ENCODE results near the gene CEACAM5. TPM values are rescaled to one million over a fixed set of nuclear protein-coding genes. Genes with fewer than 3 reads are reported as not detected.

Gene CEACAM5
- total and polyA plus RNA-seq, 4 donors = 0.02 TPM; not detected in 3

DNA sequence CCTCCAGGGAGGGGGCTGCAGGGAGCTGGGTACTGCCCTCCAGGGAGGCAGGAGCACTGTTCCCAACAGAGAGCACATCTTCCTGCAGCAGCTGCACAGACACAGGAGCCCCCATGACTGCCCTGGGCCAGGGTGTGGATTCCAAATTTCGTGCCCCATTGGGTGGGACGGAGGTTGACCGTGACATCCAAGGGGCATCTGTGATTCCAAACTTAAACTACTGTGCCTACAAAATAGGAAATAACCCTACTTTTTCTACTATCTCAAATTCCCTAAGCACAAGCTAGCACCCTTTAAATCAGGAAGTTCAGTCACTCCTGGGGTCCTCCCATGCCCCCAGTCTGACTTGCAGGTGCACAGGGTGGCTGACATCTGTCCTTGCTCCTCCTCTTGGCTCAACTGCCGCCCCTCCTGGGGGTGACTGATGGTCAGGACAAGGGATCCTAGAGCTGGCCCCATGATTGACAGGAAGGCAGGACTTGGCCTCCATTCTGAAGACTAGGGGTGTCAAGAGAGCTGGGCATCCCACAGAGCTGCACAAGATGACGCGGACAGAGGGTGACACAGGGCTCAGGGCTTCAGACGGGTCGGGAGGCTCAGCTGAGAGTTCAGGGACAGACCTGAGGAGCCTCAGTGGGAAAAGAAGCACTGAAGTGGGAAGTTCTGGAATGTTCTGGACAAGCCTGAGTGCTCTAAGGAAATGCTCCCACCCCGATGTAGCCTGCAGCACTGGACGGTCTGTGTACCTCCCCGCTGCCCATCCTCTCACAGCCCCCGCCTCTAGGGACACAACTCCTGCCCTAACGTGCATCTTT is 7.8 kb upstream of the CEACAM5 start:
- WGBS = 73% methylated on average over 13 of the region's 13 CpGs
- no peak for TF ChIP-seq FOXA1 (IDR thresholded peaks at IDR 0.05)
- TF ChIP-seq SP1 (IDR thresholded peaks at IDR 0.05) = no peak
- no peak for TF ChIP-seq RXRA (IDR thresholded peaks at IDR 0.05)
- TF ChIP-seq FOXA2 (IDR thresholded peaks at IDR 0.05) = no peak
- TF ChIP-seq, protein P1, sequence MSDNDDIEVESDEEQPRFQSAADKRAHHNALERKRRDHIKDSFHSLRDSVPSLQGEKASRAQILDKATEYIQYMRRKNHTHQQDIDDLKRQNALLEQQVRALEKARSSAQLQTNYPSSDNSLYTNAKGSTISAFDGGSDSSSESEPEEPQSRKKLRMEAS (IDR thresholded peaks at IDR 0.05) = no peak
- no peak for TF ChIP-seq HNF4G (IDR thresholded peaks at IDR 0.05)
- TF ChIP-seq, protein P2, sequence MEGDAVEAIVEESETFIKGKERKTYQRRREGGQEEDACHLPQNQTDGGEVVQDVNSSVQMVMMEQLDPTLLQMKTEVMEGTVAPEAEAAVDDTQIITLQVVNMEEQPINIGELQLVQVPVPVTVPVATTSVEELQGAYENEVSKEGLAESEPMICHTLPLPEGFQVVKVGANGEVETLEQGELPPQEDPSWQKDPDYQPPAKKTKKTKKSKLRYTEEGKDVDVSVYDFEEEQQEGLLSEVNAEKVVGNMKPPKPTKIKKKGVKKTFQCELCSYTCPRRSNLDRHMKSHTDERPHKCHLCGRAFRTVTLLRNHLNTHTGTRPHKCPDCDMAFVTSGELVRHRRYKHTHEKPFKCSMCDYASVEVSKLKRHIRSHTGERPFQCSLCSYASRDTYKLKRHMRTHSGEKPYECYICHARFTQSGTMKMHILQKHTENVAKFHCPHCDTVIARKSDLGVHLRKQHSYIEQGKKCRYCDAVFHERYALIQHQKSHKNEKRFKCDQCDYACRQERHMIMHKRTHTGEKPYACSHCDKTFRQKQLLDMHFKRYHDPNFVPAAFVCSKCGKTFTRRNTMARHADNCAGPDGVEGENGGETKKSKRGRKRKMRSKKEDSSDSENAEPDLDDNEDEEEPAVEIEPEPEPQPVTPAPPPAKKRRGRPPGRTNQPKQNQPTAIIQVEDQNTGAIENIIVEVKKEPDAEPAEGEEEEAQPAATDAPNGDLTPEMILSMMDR (IDR thresholded peaks at IDR 0.05; ENCODE audit: low read depth, low read length, missing input control) = no peak
- TF ChIP-seq GABPA (IDR thresholded peaks at IDR 0.05 in 1 of 2, conservative IDR thresholded peaks at IDR 0.05 in 1 of 2) = no peak
- no peak for TF ChIP-seq EGR1 (IDR thresholded peaks at IDR 0.05; ENCODE audit: low read depth in 2 of 2)
- no peak for TF ChIP-seq HNF4A (conservative IDR thresholded peaks at IDR 0.05)
- TF ChIP-seq JUND (IDR thresholded peaks at IDR 0.05) = no peak
- TF ChIP-seq YY1 (IDR thresholded peaks at IDR 0.05) = no peak
- DNase-seq (ENCODE audit: low spot score) = no peak

DNA sequence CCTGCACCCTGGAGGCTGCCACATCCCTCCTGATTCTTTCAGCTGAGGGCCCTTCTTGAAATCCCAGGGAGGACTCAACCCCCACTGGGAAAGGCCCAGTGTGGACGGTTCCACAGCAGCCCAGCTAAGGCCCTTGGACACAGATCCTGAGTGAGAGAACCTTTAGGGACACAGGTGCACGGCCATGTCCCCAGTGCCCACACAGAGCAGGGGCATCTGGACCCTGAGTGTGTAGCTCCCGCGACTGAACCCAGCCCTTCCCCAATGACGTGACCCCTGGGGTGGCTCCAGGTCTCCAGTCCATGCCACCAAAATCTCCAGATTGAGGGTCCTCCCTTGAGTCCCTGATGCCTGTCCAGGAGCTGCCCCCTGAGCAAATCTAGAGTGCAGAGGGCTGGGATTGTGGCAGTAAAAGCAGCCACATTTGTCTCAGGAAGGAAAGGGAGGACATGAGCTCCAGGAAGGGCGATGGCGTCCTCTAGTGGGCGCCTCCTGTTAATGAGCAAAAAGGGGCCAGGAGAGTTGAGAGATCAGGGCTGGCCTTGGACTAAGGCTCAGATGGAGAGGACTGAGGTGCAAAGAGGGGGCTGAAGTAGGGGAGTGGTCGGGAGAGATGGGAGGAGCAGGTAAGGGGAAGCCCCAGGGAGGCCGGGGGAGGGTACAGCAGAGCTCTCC is 6.9 kb upstream of the CEACAM5 start:
- no peaks in the 10 kb centered on the region for H3K27me3 ChIP-seq (ENCODE audit: control insufficient read depth in 4 of 4, insufficient read depth in 4 of 4, low read length in 3 of 4)
- peak; percentile 8 for DNase-seq (ENCODE audit: low spot score)
- TF ChIP-seq GABPA (IDR thresholded peaks at IDR 0.05 in 1 of 2, conservative IDR thresholded peaks at IDR 0.05 in 1 of 2) = no peak
- no peak for TF ChIP-seq FOXA1 (IDR thresholded peaks at IDR 0.05)
- no peak for TF ChIP-seq EGR1 (IDR thresholded peaks at IDR 0.05; ENCODE audit: low read depth in 2 of 2)
- no peak for TF ChIP-seq YY1 (IDR thresholded peaks at IDR 0.05)
- no peak for TF ChIP-seq FOXA2 (IDR thresholded peaks at IDR 0.05)
- TF ChIP-seq RXRA (IDR thresholded peaks at IDR 0.05) = no peak
- no peak for TF ChIP-seq SP1 (IDR thresholded peaks at IDR 0.05)
- TF ChIP-seq NR2F2 (IDR thresholded peaks at IDR 0.05) = no peak
- TF ChIP-seq, protein P1 (IDR thresholded peaks at IDR 0.05) = no peak
- TF ChIP-seq, protein P3, sequence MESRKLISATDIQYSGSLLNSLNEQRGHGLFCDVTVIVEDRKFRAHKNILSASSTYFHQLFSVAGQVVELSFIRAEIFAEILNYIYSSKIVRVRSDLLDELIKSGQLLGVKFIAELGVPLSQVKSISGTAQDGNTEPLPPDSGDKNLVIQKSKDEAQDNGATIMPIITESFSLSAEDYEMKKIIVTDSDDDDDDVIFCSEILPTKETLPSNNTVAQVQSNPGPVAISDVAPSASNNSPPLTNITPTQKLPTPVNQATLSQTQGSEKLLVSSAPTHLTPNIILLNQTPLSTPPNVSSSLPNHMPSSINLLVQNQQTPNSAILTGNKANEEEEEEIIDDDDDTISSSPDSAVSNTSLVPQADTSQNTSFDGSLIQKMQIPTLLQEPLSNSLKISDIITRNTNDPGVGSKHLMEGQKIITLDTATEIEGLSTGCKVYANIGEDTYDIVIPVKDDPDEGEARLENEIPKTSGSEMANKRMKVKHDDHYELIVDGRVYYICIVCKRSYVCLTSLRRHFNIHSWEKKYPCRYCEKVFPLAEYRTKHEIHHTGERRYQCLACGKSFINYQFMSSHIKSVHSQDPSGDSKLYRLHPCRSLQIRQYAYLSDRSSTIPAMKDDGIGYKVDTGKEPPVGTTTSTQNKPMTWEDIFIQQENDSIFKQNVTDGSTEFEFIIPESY (IDR thresholded peaks at IDR 0.05) = no peak

More for the DNA sequence above, 7.8 kb upstream of the CEACAM5 start:
- peaks cover 0 to 3% (median 0%) of the 10 kb centered on the region in 4 donors for H3K4me1 ChIP-seq (ENCODE audit: control insufficient read depth in 4 of 4, insufficient read depth in 4 of 4, low read length in 3 of 4)
- H3K27me3 ChIP-seq (ENCODE audit: control insufficient read depth in 4 of 4, insufficient read depth in 4 of 4, low read length in 3 of 4) = no peaks in the 10 kb centered on the region
- no peak overlapping the region for H3K4me3 ChIP-seq (ENCODE audit: low read depth in 1 of 3, low read length in 3 of 3)
- H3K9me3 ChIP-seq (ENCODE audit: control insufficient read depth in 4 of 4, low read length in 3 of 4) = no peaks in the 10 kb centered on the region
- no peak overlapping the region for H3K9ac ChIP-seq (ENCODE audit: low read depth in 1 of 2, low read length in 2 of 2)
- H3K27ac ChIP-seq (ENCODE audit: low read depth in 1 of 2, low read length in 2 of 2) = no peak overlapping the region
- no peaks in the 10 kb centered on the region for H3K36me3 ChIP-seq (ENCODE audit: control insufficient read depth in 4 of 4, insufficient read depth in 3 of 4, low read depth in 1 of 4, low read length in 3 of 4)

More for the DNA sequence above, 6.9 kb upstream of the CEACAM5 start:
- 34% methylated on average over 10 of the region's 10 CpGs for WGBS
- Histone ChIP-seq H3K27ac (ENCODE audit: low read depth in 1 of 2, low read length in 2 of 2) (no peak overlapping the region), H3K4me3 (ENCODE audit: low read depth in 1 of 3, low read length in 3 of 3) (no peak overlapping the region), H3K9ac (ENCODE audit: low read depth in 1 of 2, low read length in 2 of 2) (no peak overlapping the region), H3K4me1 (ENCODE audit: control insufficient read depth in 4 of 4, insufficient read depth in 4 of 4, low read length in 3 of 4) (peaks cover 0 to 3% (median 0%) of the 10 kb centered on the region in 4 donors), H3K36me3 (ENCODE audit: control insufficient read depth in 4 of 4, insufficient read depth in 3 of 4, low read depth in 1 of 4, low read length in 3 of 4) (no peaks in the 10 kb centered on the region), H3K9me3 (ENCODE audit: control insufficient read depth in 4 of 4, low read length in 3 of 4) (no peaks in the 10 kb centered on the region)
